Measurements from ENCODE around the gene CD226. TPM values are rescaled to one million over a fixed set of nuclear protein-coding genes. Genes with fewer than 3 reads are reported as not detected.

CD226 gene
- total RNA-seq, 1 experiment from 2014 or later: 1.2 TPM

DNA sequence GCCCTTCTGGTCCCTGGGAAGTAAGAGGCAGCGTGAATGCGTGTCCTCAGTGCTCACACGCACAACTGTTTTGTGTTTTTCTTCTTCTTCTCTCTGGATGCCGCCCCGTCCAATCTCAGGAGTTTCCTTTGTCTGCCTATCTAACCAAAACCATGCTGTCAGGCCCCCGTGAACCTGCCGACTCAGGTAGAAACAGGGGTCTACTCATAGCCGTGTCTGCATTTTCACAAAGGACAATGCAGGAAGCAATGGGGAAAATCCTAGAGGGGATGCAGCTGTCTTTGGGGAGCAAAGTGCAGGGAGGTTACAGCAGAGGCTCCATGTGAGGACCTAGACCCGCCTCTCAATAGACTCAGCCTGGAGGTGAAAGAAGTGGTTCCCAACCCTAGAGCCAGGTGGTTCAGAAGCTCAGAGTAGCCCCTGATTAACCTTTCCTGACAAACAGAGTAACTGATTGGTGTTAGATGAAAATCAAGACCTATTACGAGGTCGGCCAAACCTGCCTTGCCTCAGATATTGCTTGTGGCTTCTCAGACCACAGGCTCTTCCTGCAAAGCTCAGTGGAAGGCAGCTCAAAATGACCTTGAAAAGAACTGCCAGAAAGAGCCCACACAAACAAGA is 49.3 kb downstream of the CD226 start:
- Histone ChIP-seq H3K9ac (ENCODE audit: low read length) (no peak overlapping the region), H3K27ac (ENCODE audit: low read depth, low read length) (no peak overlapping the region), H3K9me3 (ENCODE audit: control insufficient read depth in 1 of 2, insufficient read depth in 1 of 2, low read depth in 1 of 2, low read length in 2 of 2) (no peaks in the 10 kb centered on the region), H3K4me2 (ENCODE audit: low read length) (no peak overlapping the region), H3K4me1 (ENCODE audit: control insufficient read depth in 1 of 2, insufficient read depth in 2 of 2, low read length in 2 of 2) (no peaks in the 10 kb centered on the region), H3K36me3 (ENCODE audit: control insufficient read depth in 1 of 2, insufficient read depth in 2 of 2, low read length in 2 of 2) (no peaks in the 10 kb centered on the region), H3K4me3 (replicated peaks in 1 of 2; ENCODE audit: low read depth in 1 of 2, low read length in 2 of 2) (no peak overlapping the region), H3K9me2 (ENCODE audit: insufficient read depth) (no peaks in the 10 kb centered on the region), H3K79me2 (ENCODE audit: insufficient read depth, low read length) (no peaks in the 10 kb centered on the region), H3K27me3 (ENCODE audit: insufficient read depth, low read length) (no peaks in the 10 kb centered on the region), H4K20me1 (ENCODE audit: insufficient read depth) (no peaks in the 10 kb centered on the region), H2AFZ (ENCODE audit: low read depth, low read length, poor library complexity, severe bottlenecking) (no peak overlapping the region)
- TF ChIP-seq JUND (IDR thresholded peaks at IDR 0.05): no peak
- no TSS peak for BruUV-seq (replicated peaks)
- CTCF ChIA-PET: no interaction called here
- intact Hi-C loops (cut with micrococcal nuclease): no loop called here
- DNase-seq (ENCODE audit: low read depth, low spot score): no peak
- ATAC-seq: no peak
- POLR2A ChIA-PET: no interaction called here
- RAD21 ChIA-PET (ENCODE audit: low non-redundant PET in 1 of 2, low total read pairs in 2 of 2, uncharacterized antibody in 2 of 2, unreplicated experiment in 2 of 2): no interaction called here

DNA sequence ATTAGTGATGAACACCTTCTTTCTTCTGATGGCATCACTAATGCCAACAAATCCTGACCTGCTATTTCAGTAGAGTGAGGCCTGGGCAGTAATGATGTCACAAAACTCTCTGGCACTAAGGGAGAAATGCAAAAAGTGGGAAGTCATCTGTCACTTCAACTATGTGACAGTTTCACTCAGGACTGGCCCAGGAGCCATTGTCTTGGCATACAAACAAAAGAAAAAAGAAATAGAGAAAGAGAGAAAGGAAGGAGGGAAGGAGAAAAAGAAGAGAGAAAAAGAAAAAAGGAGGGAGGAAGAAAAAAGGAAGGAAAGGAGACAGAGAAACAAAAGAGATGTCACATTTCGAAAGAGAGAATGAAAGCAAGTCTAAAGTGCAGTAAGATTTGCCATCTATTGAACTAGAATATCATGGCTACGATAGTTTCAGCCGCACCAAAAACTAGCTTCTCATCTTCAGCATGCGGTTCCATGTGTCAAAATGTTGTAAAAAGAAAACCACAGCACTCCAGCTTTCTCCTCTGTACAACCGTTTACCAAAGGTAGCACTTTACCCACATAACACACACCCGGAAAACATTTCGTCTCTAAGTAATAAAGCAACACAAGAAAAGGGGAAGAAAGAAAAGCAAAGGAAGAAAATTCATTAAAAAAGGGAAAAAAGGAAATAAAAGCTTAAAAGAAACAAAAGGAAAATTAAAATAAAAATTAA is 50.1 kb downstream of the CD226 start:
- no peak overlapping the region for H3K9ac ChIP-seq (ENCODE audit: low read length)
- ChIA-PET RAD21 (ENCODE audit: low non-redundant PET in 1 of 2, low total read pairs in 2 of 2, uncharacterized antibody in 2 of 2, unreplicated experiment in 2 of 2) (no interaction called here), CTCF (no interaction called here), POLR2A (no interaction called here)
- H3K27ac ChIP-seq (ENCODE audit: low read depth, low read length): no peak overlapping the region
- no peaks in the 10 kb centered on the region for H3K27me3 ChIP-seq (ENCODE audit: insufficient read depth, low read length)
- no peak overlapping the region for H2AFZ ChIP-seq (ENCODE audit: low read depth, low read length, poor library complexity, severe bottlenecking)
- BruUV-seq (replicated peaks): no TSS peak
- intact Hi-C loops (cut with micrococcal nuclease): no loop called here
- H3K4me1 ChIP-seq (ENCODE audit: control insufficient read depth in 1 of 2, insufficient read depth in 2 of 2, low read length in 2 of 2): no peaks in the 10 kb centered on the region
- no peak overlapping the region for H3K4me2 ChIP-seq (ENCODE audit: low read length)
- H3K9me2 ChIP-seq (ENCODE audit: insufficient read depth): no peaks in the 10 kb centered on the region
- no peaks in the 10 kb centered on the region for H4K20me1 ChIP-seq (ENCODE audit: insufficient read depth)
- no peak overlapping the region for H3K4me3 ChIP-seq (replicated peaks in 1 of 2; ENCODE audit: low read depth in 1 of 2, low read length in 2 of 2)
- H3K36me3 ChIP-seq (ENCODE audit: control insufficient read depth in 1 of 2, insufficient read depth in 2 of 2, low read length in 2 of 2): no peaks in the 10 kb centered on the region
- no peaks in the 10 kb centered on the region for H3K9me3 ChIP-seq (ENCODE audit: control insufficient read depth in 1 of 2, insufficient read depth in 1 of 2, low read depth in 1 of 2, low read length in 2 of 2)
- no peaks in the 10 kb centered on the region for H3K79me2 ChIP-seq (ENCODE audit: insufficient read depth, low read length)
- ATAC-seq (no peak), DNase-seq (ENCODE audit: low read depth, low spot score) (no peak)
- TF ChIP-seq YY1 (IDR thresholded peaks at IDR 0.05; ENCODE audit: extremely low read depth, insufficient replicate concordance, low read depth, low read length): no peak
- no peak for TF ChIP-seq RAD21 (IDR thresholded peaks at IDR 0.05; ENCODE audit: low read depth)
- TF ChIP-seq, protein P1, sequence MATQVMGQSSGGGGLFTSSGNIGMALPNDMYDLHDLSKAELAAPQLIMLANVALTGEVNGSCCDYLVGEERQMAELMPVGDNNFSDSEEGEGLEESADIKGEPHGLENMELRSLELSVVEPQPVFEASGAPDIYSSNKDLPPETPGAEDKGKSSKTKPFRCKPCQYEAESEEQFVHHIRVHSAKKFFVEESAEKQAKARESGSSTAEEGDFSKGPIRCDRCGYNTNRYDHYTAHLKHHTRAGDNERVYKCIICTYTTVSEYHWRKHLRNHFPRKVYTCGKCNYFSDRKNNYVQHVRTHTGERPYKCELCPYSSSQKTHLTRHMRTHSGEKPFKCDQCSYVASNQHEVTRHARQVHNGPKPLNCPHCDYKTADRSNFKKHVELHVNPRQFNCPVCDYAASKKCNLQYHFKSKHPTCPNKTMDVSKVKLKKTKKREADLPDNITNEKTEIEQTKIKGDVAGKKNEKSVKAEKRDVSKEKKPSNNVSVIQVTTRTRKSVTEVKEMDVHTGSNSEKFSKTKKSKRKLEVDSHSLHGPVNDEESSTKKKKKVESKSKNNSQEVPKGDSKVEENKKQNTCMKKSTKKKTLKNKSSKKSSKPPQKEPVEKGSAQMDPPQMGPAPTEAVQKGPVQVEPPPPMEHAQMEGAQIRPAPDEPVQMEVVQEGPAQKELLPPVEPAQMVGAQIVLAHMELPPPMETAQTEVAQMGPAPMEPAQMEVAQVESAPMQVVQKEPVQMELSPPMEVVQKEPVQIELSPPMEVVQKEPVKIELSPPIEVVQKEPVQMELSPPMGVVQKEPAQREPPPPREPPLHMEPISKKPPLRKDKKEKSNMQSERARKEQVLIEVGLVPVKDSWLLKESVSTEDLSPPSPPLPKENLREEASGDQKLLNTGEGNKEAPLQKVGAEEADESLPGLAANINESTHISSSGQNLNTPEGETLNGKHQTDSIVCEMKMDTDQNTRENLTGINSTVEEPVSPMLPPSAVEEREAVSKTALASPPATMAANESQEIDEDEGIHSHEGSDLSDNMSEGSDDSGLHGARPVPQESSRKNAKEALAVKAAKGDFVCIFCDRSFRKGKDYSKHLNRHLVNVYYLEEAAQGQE (IDR thresholded peaks at IDR 0.05; ENCODE audit: low read depth): no peak
- TF ChIP-seq, protein P2, sequence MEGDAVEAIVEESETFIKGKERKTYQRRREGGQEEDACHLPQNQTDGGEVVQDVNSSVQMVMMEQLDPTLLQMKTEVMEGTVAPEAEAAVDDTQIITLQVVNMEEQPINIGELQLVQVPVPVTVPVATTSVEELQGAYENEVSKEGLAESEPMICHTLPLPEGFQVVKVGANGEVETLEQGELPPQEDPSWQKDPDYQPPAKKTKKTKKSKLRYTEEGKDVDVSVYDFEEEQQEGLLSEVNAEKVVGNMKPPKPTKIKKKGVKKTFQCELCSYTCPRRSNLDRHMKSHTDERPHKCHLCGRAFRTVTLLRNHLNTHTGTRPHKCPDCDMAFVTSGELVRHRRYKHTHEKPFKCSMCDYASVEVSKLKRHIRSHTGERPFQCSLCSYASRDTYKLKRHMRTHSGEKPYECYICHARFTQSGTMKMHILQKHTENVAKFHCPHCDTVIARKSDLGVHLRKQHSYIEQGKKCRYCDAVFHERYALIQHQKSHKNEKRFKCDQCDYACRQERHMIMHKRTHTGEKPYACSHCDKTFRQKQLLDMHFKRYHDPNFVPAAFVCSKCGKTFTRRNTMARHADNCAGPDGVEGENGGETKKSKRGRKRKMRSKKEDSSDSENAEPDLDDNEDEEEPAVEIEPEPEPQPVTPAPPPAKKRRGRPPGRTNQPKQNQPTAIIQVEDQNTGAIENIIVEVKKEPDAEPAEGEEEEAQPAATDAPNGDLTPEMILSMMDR (IDR thresholded peaks at IDR 0.05 in 2 of 3, conservative IDR thresholded peaks at IDR 0.05 in 1 of 3; ENCODE audit: borderline replicate concordance in 1 of 3, insufficient read depth in 1 of 3, low read depth in 2 of 3, low read length in 2 of 3): no peak
- TF ChIP-seq CEBPB (IDR thresholded peaks at IDR 0.05; ENCODE audit: low read depth): no peak
- TF ChIP-seq EZH2 (IDR thresholded peaks at IDR 0.05): no peak
- TF ChIP-seq SP1 (IDR thresholded peaks at IDR 0.05; ENCODE audit: low read depth): no peak
- TF ChIP-seq SIN3A (IDR thresholded peaks at IDR 0.05; ENCODE audit: low read depth): no peak
- no peak for TF ChIP-seq TCF7L2 (IDR thresholded peaks at IDR 0.05; ENCODE audit: borderline replicate concordance, extremely low read depth, insufficient read depth, insufficient read length)
- TF ChIP-seq, protein P3, sequence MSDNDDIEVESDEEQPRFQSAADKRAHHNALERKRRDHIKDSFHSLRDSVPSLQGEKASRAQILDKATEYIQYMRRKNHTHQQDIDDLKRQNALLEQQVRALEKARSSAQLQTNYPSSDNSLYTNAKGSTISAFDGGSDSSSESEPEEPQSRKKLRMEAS (IDR thresholded peaks at IDR 0.05): no peak
- no peak for TF ChIP-seq SRF (IDR thresholded peaks at IDR 0.05; ENCODE audit: low read depth)
- no peak for TF ChIP-seq JUND (IDR thresholded peaks at IDR 0.05)
- TF ChIP-seq ELF1 (IDR thresholded peaks at IDR 0.05; ENCODE audit: borderline replicate concordance, low read depth): no peak
- TF ChIP-seq CBX3 (IDR thresholded peaks at IDR 0.05; ENCODE audit: low read depth): no peak
- TF ChIP-seq EZH2phosphoT487 (IDR thresholded peaks at IDR 0.05; ENCODE audit: borderline replicate concordance): no peak

Measured in HCT116 (cell line).